Measurements from ENCODE around the gene GZF1.

Gene GZF1

DNA sequence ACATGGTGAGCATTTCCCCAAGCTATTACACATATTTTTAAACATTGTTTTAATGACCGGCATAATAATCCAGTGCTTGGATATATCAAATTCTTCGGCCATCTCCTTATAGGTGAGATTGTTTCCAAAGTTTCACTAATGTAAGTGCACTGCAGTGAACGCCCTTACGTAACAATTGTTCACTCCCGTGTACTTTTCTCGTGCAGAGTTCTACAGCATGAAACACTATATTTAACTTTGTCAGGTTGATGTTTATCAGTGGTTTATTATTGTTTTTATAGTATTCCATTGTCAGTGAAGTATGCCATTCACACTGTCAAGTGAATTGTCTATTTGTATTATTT is 3.4 kb upstream of the GZF1 start:
- ChIA-PET CTCF (interaction anchor here (0.5 to 0.6 kb wide), 2 partner anchors 17 to 194 kb away, joined by 3 read pairs; no protein-coding TSS in a partner anchor), POLR2A (ENCODE audit: low non-redundant PET) (interaction anchor here (0.7 to 1.7 kb wide), 2 partner anchors 9 to 747 kb away, joined by 3 to 14 read pairs; partner anchors contain the start of gene NXT1)
- peak overlapping the region; percentile 97 for H3K27ac ChIP-seq
- TF ChIP-seq, protein P1, sequence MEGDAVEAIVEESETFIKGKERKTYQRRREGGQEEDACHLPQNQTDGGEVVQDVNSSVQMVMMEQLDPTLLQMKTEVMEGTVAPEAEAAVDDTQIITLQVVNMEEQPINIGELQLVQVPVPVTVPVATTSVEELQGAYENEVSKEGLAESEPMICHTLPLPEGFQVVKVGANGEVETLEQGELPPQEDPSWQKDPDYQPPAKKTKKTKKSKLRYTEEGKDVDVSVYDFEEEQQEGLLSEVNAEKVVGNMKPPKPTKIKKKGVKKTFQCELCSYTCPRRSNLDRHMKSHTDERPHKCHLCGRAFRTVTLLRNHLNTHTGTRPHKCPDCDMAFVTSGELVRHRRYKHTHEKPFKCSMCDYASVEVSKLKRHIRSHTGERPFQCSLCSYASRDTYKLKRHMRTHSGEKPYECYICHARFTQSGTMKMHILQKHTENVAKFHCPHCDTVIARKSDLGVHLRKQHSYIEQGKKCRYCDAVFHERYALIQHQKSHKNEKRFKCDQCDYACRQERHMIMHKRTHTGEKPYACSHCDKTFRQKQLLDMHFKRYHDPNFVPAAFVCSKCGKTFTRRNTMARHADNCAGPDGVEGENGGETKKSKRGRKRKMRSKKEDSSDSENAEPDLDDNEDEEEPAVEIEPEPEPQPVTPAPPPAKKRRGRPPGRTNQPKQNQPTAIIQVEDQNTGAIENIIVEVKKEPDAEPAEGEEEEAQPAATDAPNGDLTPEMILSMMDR (conservative IDR thresholded peaks at IDR 0.05; ENCODE audit: low read depth), result no peak
- no peak for DNase-seq (ENCODE audit: low spot score)

DNA sequence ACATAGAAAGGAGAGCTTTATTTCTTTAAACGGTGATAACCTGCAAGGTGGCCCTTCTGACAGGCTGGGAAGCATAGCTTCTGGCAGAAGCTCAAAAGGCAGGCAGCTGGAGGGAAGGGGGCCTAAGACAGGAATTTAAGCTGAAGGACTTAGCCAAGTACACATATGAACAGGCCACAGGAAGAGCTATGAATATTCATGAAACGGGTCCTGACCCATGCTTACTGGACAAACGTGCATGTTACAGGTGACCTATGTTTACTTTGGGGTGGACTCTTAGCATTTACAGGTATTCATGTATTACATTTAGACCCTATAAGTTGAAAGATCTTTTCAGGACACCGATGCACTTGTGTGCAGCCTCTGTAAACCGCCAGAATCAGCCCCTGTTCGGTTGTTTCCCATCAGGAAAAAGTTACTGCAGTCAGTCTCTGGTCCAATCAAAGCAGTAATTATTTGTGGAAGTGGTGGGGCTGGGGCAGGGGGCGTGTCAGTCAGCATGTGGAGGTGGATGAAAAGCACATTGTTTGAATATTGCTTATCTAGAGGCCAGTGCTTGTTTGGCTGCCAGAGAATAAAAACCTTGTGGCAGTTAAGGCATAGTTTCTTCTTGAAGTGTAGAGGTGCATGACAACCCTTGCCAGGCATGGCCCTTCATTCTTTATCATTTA is 2.9 kb upstream of the GZF1 start:
- TF ChIP-seq, protein P1 (conservative IDR thresholded peaks at IDR 0.05; ENCODE audit: low read depth), result no peak
- POLR2A ChIA-PET (ENCODE audit: low non-redundant PET), result interaction anchor here (0.7 to 1.7 kb wide), 2 partner anchors 9 to 747 kb away, joined by 3 to 14 read pairs; partner anchors contain the start of gene NXT1
- CTCF ChIA-PET, result interaction anchor here (0.5 to 0.6 kb wide), 2 partner anchors 18 to 194 kb away, joined by 3 read pairs; no protein-coding TSS in a partner anchor
- no peak overlapping the region for H3K27ac ChIP-seq
- no peak for DNase-seq (ENCODE audit: low spot score)

GRCh38 chr20:23360531-23360930 is 1.5 kb upstream of the GZF1 start:
- ChIA-PET CTCF (no interaction called here), POLR2A (ENCODE audit: low non-redundant PET) (no interaction called here)
- no peak overlapping the region for H3K27ac ChIP-seq
- DNase-seq (ENCODE audit: low spot score), result no peak
- TF ChIP-seq, protein P1 (conservative IDR thresholded peaks at IDR 0.05; ENCODE audit: low read depth), result no peak

GRCh38 chr20:23361119-23361475 is 885 bp upstream of the GZF1 start:
- ChIA-PET POLR2A (ENCODE audit: low non-redundant PET) (no interaction called here), CTCF (no interaction called here)
- TF ChIP-seq, protein P1 (conservative IDR thresholded peaks at IDR 0.05; ENCODE audit: low read depth), result no peak
- peak overlapping the region; percentile 94 for H3K27ac ChIP-seq
- peak; percentile 10 for DNase-seq (ENCODE audit: low spot score)

- CTCF ChIA-PET, result no interaction called here
- TF ChIP-seq, protein P1 (conservative IDR thresholded peaks at IDR 0.05; ENCODE audit: low read depth), result no peak
- no peak for DNase-seq (ENCODE audit: low spot score)
- POLR2A ChIA-PET (ENCODE audit: low non-redundant PET), result no interaction called here
- H3K27ac ChIP-seq, result peak overlapping the region; percentile 94
These were observed 642 bp downstream of the GZF1 start for GRCh38 chr20:23362392-23363256.

GRCh38 chr20:23363257-23363649 is 1.3 kb downstream of the GZF1 start:
- CTCF ChIA-PET, result no interaction called here
- TF ChIP-seq, protein P1 (conservative IDR thresholded peaks at IDR 0.05; ENCODE audit: low read depth), result no peak
- peak overlapping the region; percentile 94 for H3K27ac ChIP-seq
- no peak for DNase-seq (ENCODE audit: low spot score)
- POLR2A ChIA-PET (ENCODE audit: low non-redundant PET), result no interaction called here
